HL-60 (cell line): ENCODE results near the gene TXNDC17.

ENCODE experiments used
- DNase-seq, 2 experiments: peaks; one replicate each; pipeline ENCODE4 v3.0.0-alpha.2; 2010 to 2020; ENCODE audit warnings: low read depth in 1 of 2, low spot score in 1 of 2
- H3K27ac ChIP-seq: fragments of 250-450 bp; sonication (Bioruptor Pico); replicated peaks from 2 replicates; pipeline ENCODE4 v1.5.1; 2020; ENCODE audit warnings: mild to moderate bottlenecking, moderate library complexity
- H3K27me3 ChIP-seq: fragments of 250-450 bp; sonication (Bioruptor Pico); 2 replicates; pipeline ENCODE4 v1.5.1; 2021; ENCODE audit warnings: mild to moderate bottlenecking, moderate library complexity; ENCODE audit not compliant: insufficient read depth, poor library complexity, severe bottlenecking
- H3K4me3 ChIP-seq: replicated peaks from 2 replicates; pipeline ENCODE4 v1.5.1; 2011; ENCODE audit warnings: mild to moderate bottlenecking, control low read depth, low read length; ENCODE audit not compliant: insufficient read depth
- CTCF ChIP-seq: IDR thresholded peaks from one replicate; pipeline ENCODE4 v1.5.1; 2011; ENCODE audit warnings: low read length, control low read depth, inconsistent platforms; ENCODE audit not compliant: insufficient read depth
- GABPA ChIP-seq: IDR thresholded peaks from 2 replicates; pipeline ENCODE4 v1.6.1; 2012; ENCODE audit warnings: low read depth
- POLR2AphosphoS5 ChIP-seq: IDR thresholded peaks from 2 replicates; pipeline ENCODE4 v1.6.1; 2012; ENCODE audit warnings: low read depth
- REST ChIP-seq: IDR thresholded peaks from 2 replicates; pipeline ENCODE4 v1.6.1; 2012; ENCODE audit warnings: low read depth; ENCODE audit not compliant: insufficient replicate concordance
- SPI1 ChIP-seq: IDR thresholded peaks from 2 replicates; pipeline ENCODE4 v1.6.1; 2012; ENCODE audit warnings: low read depth, mild to moderate bottlenecking, borderline replicate concordance

The TXNDC17 gene

GRCh38 chr17:6642592-6642991 is 1.7 kb downstream of the TXNDC17 start:
- TF ChIP-seq POLR2AphosphoS5 (no peak), REST (no peak), GABPA (no peak), CTCF (no peak), SPI1 (no peak)
- Histone ChIP-seq H3K27ac (no peak overlapping the region), H3K27me3 (no peaks in the 10 kb centered on the region), H3K4me3 (no peak overlapping the region)
- DNase-seq: no peak

DNA sequence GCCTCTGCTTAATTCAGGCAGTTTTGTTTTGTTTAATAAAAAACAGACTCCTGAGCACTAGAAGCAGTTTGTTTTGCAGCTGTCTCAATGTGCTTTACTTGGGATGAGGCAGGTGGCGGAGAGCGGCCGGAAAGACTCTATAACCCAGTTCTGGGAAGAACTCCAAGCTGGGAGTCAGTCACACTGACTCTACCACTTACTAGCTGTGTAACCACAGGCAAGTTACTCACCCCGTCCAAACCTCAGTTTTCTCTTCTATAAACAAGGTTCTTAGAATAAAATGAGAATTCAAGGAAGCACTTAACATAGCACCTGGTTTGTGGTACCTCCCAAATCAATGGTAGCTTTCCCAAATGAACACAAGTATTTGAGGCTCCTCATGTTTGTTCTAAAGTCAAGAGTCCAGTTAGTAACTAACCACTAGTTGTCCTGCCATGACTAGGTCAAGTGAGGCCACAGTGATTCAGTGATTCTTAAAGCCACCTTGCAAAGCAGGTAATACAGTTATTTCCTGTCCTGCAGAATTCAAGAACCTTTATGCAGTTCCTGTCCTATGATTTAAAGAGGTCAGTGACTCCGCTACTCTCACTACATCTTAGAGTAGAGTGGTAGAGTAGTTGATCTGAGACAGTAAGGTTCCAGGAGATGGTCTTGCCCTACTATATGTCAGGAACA is 2.7 kb downstream of the TXNDC17 start:
- H3K27ac ChIP-seq: no peak overlapping the region
- no peak overlapping the region for H3K4me3 ChIP-seq
- TF ChIP-seq POLR2AphosphoS5 (no peak), CTCF (no peak), SPI1 (no peak), GABPA (no peak), REST (no peak)
- H3K27me3 ChIP-seq: no peaks in the 10 kb centered on the region
- no peak for DNase-seq

DNA sequence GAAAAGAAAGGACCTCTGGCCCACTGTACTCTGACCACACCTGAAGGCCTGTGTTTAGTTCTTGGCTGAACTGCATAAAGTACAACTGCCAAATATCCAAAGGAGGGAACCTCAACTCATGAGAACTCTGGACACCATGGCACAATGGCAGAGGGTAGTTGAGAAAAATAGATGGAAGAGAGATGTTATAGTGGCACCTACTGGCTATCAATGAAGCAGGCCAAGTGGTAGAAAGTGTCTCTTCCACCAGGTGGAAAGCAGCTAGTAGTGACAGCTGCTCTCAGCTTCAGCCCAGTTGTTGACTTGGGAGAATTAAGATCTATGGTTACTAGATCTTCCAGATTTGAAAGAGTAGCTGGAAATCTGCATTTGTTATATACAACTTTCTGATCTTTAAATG is 7.3 kb downstream of the TXNDC17 start:
- no peak overlapping the region for H3K27ac ChIP-seq
- DNase-seq: peak in 1 of 2 experiments; percentile 7
- H3K27me3 ChIP-seq: no peaks in the 10 kb centered on the region
- no peak overlapping the region for H3K4me3 ChIP-seq
- TF ChIP-seq GABPA: no peak

- peak within 1 kb of the TSS; percentile 96 for H3K27ac ChIP-seq
- H3K27me3 ChIP-seq: no peaks in the 10 kb centered on the region
- peak; percentile 77 to 89 for DNase-seq
- TF ChIP-seq GABPA: peak; percentile 72
- TF ChIP-seq CTCF: no peak
- no peak for TF ChIP-seq REST
- TF ChIP-seq POLR2AphosphoS5: peak; percentile 53
- no peak for TF ChIP-seq SPI1
- H3K4me3 ChIP-seq: peak within 1 kb of the TSS; percentile 55
Observed at GRCh38 chr17:6651354-6651918, 10.6 kb downstream of the TXNDC17 start, which contains the start of the genes C17orf100 and MED31. C17orf100 (plus strand) TSS chr17:6651762; CDS start chr17:6651914, 152 bp downstream. MED31 (minus strand) TSS chr17:6651605; CDS start chr17:6651528, 77 bp downstream.
